HepG2 (cell line): Measurements from ENCODE around the gene PDHA1. TPM values are rescaled to one million over a fixed set of nuclear protein-coding genes. Genes with fewer than 3 reads are reported as not detected.

ENCODE experiments used
- ATAC-seq: fragments of 200-7000 bp; cut with Tn5 transposase; 3 replicates; pipeline ENCODE4 v1.9.1; 2020; ENCODE audit warnings: mild to moderate bottlenecking, moderate library complexity
- BruUV-seq: library from RNA; stranded (reverse); fragments of 400-500 nt; replicated peaks from 2 replicates; lab custom pipeline; 2021; lab: Mats Ljungman, UMichigan
- CTCF ChIA-PET: fragments of 300-600 bp; formaldehyde crosslinking; extraction: SDS; loops from one replicate; lab custom pipeline; 2021; ENCODE audit warnings: low total read pairs, inconsistent platforms, low intra/inter-chr PET ratio; lab: Yijun Ruan, JAX
- POLR2A ChIA-PET: fragments of 350-600 bp; sonication (Branson Sonifier 250); formaldehyde crosslinking; loops from one replicate; lab custom pipeline; 2020; ENCODE audit warnings: antibody characterized with exemption, inconsistent platforms; lab: Yijun Ruan, JAX
- DNase-seq: peaks from one replicate; pipeline ENCODE4 v3.0.0-alpha.2; 2015; ENCODE audit warnings: low spot score
- FAIRE-seq: peaks from 3 replicates; lab custom pipeline; 2011; peaks lifted over from hg19 to GRCh38; lab: Jason Lieb, UNC
- H2AFZ ChIP-seq: one replicate; pipeline ENCODE4 v1.6.1; 2011; ENCODE audit warnings: low read length, inconsistent platforms
- H3K27ac ChIP-seq: fragments of 300-600 bp; 3 replicates; pipeline ENCODE4 v1.8.0; 2011; ENCODE audit warnings: mixed run types, mild to moderate bottlenecking, mixed read lengths, low read length, inconsistent platforms; ENCODE audit not compliant: insufficient read depth; ENCODE audit errors: extremely low read length
- H3K27me3 ChIP-seq, 2 experiments: fragments of 200-600 bp in 1 of 2; 2 replicates in 1 of 2; 3 replicates in 1 of 2; pipeline versions ENCODE4 v1.6.0 to v1.8.0; 2011; ENCODE audit warnings: low read length in 2 of 2, mild to moderate bottlenecking in 2 of 2, moderate library complexity in 2 of 2, inconsistent platforms in 1 of 2; ENCODE audit not compliant: insufficient read depth in 2 of 2, control insufficient read depth in 1 of 2
- H3K36me3 ChIP-seq, 2 experiments: fragments of 200-600 bp in 1 of 2; replicated peaks in 1 of 2; 2 replicates in 1 of 2; 3 replicates in 1 of 2; pipeline versions ENCODE4 v1.5.1 to v1.8.0; 2011; ENCODE audit warnings: low read length in 2 of 2, inconsistent platforms in 1 of 2; ENCODE audit not compliant: insufficient read depth in 2 of 2, control insufficient read depth in 1 of 2
- H3K4me1 ChIP-seq: 2 replicates; pipeline ENCODE4 v1.5.1; 2012; ENCODE audit warnings: low read length, inconsistent platforms; ENCODE audit not compliant: insufficient read depth
- H3K4me2 ChIP-seq: 2 replicates; pipeline ENCODE4 v1.6.0; 2011; ENCODE audit warnings: low read depth, low read length, inconsistent platforms
- H3K4me3 ChIP-seq, 3 experiments: fragments of 200-600 bp in 1 of 3; sonication (generic), shearing (Covaris generic) in 1 of 3; replicated peaks in 1 of 3; 2 replicates each; pipeline ENCODE4 v1.5.1; 2011 to 2016; ENCODE audit warnings: low read length in 3 of 3, inconsistent platforms in 2 of 3, low read depth in 2 of 3, mild to moderate bottlenecking in 2 of 3, control low read depth in 1 of 3, mixed read lengths in 1 of 3; ENCODE audit not compliant: insufficient read depth in 1 of 3
- H3K79me2 ChIP-seq: one replicate; pipeline ENCODE4 v1.6.1; 2011; ENCODE audit warnings: low read length, inconsistent platforms; ENCODE audit not compliant: insufficient read depth
- H3K9ac ChIP-seq: 2 replicates; pipeline ENCODE4 v1.6.0; 2011; ENCODE audit warnings: mild to moderate bottlenecking, low read depth, low read length, inconsistent platforms; ENCODE audit not compliant: insufficient read depth
- H3K9me3 ChIP-seq: 2 replicates; pipeline ENCODE4 v1.5.1; 2012; ENCODE audit warnings: mild to moderate bottlenecking, low read length
- H4K20me1 ChIP-seq: 2 replicates; pipeline ENCODE4 v1.6.0; 2011; ENCODE audit warnings: inconsistent platforms, mild to moderate bottlenecking, low read length, moderate library complexity; ENCODE audit not compliant: insufficient read depth
- ATF1 ChIP-seq: IDR thresholded peaks from 2 replicates; pipeline ENCODE4 v1.6.1; 2016; ENCODE audit warnings: mild to moderate bottlenecking, control low read depth
- CC2D1A ChIP-seq: sonication (generic); formaldehyde crosslinking; IDR thresholded peaks from 2 replicates; pipeline ENCODE4 v1.8.1; 2023; ENCODE audit warnings: mild to moderate bottlenecking, missing genetic modification reagents
- ELF1 ChIP-seq: sonication (generic); formaldehyde crosslinking; IDR thresholded peaks from 2 replicates; pipeline ENCODE4 v1.4.0; 2020; ENCODE audit warnings: missing genetic modification reagents
- KDM4B ChIP-seq: sonication (generic); formaldehyde crosslinking; IDR thresholded peaks from 2 replicates; pipeline ENCODE4 v1.4.0; 2020; ENCODE audit warnings: missing genetic modification reagents
- MIXL1 ChIP-seq: IDR thresholded peaks from 2 replicates; pipeline ENCODE4 v1.6.1; 2016
- ONECUT2 ChIP-seq: sonication (generic); formaldehyde crosslinking; IDR thresholded peaks from 2 replicates; pipeline ENCODE4 v1.4.0; 2020; ENCODE audit warnings: missing genetic modification reagents
- POLR2G ChIP-seq: fragments of 200-400 bp; formaldehyde crosslinking; IDR thresholded peaks from 2 replicates; pipeline ENCODE4 v1.6.1; 2018; ENCODE audit warnings: mild to moderate bottlenecking, low read depth, low read length, moderate library complexity
- RBAK ChIP-seq: sonication (generic); formaldehyde crosslinking; IDR thresholded peaks from 2 replicates; pipeline ENCODE4 v1.5.1; 2020; ENCODE audit warnings: mild to moderate bottlenecking, missing genetic modification reagents
- SSRP1 ChIP-seq: IDR thresholded peaks from 2 replicates; pipeline ENCODE4 v1.6.1; 2016; ENCODE audit warnings: control low read depth
- ZBTB42 ChIP-seq: sonication (generic); formaldehyde crosslinking; IDR thresholded peaks from 2 replicates; pipeline ENCODE4 v1.5.0; 2020; ENCODE audit warnings: mild to moderate bottlenecking, missing genetic modification reagents
- ZNF3 ChIP-seq: IDR thresholded peaks from 2 replicates; pipeline ENCODE4 v1.7.0; 2017; ENCODE audit warnings: inconsistent platforms
- ZNF737 ChIP-seq: sonication (generic); formaldehyde crosslinking; IDR thresholded peaks from 2 replicates; pipeline ENCODE4 v1.5.0; 2020; ENCODE audit warnings: missing genetic modification reagents, mild to moderate bottlenecking, borderline replicate concordance
- ZSCAN22 ChIP-seq: sonication (generic); formaldehyde crosslinking; IDR thresholded peaks from 2 replicates; pipeline ENCODE4 v1.4.0; 2020; ENCODE audit warnings: mild to moderate bottlenecking, missing genetic modification reagents
- WGBS: methylation state at CpG from one replicate; pipeline ENCODE4 v1.1.6; 2017; ENCODE audit warnings: low lambda C conversion rate; 5-methylcytosine and 5-hydroxymethylcytosine counted together
- in situ Hi-C: cut with HindIII; loops from 2 replicates; pipeline ENCODE4 v1.10.0; 2017; ENCODE audit warnings: low pct_unique_long_range_greater_than_20kb; ENCODE audit not compliant: extremely low pct_ligation_motif_present
- intact Hi-C: fragments of 100-400 bp; cut with micrococcal nuclease; formaldehyde crosslinking; loops from one replicate; pipeline ENCODE4 v1.10.0; 2022; ENCODE audit not compliant: unreplicated experiment
- polyA plus RNA-seq, 8 experiments: library from polyadenylated mRNA; depleted of rRNA in 3 of 8; stranded (reverse) in 7 of 8; unstranded in 1 of 8; fragments of >200 nt; fragmentation: Illumina TruSeq in 4 of 8; extraction: Trizol in 4 of 8; gene quantifications; 2 replicates each; pipeline versions ENCODE4 v1.2.1 to v1.2.3, GENCODE V29; 2011 to 2016; ENCODE audit warnings: low read depth in 4 of 8, missing spikeins in 1 of 8, mixed read lengths in 1 of 8; ENCODE audit not compliant: insufficient read depth in 1 of 8
- total RNA-seq, 5 experiments: library from RNA; depleted of rRNA; stranded (reverse); fragments of >200 nt; fragmentation: Illumina TruSeq; extraction: Trizol; gene quantifications; 2 replicates each; pipeline ENCODE4 v1.2.3, GENCODE V29; 2016; ENCODE audit warnings: low read depth in 1 of 5
- TF ChIP-seq, protein P1 (sequence below): sonication (generic); formaldehyde crosslinking; IDR thresholded peaks from 2 replicates; pipeline ENCODE4 v1.5.0; 2020; ENCODE audit warnings: mild to moderate bottlenecking, missing genetic modification reagents, borderline replicate concordance
- TF ChIP-seq, protein P2 (sequence below): sonication (generic); formaldehyde crosslinking; IDR thresholded peaks from 2 replicates; pipeline ENCODE4 v1.8.0; 2022; ENCODE audit warnings: missing genetic modification reagents, low read depth, mild to moderate bottlenecking, borderline replicate concordance
- TF ChIP-seq, protein P3 (sequence below): sonication (generic); formaldehyde crosslinking; IDR thresholded peaks from 2 replicates; pipeline ENCODE4 v1.4.0; 2020; ENCODE audit warnings: missing genetic modification reagents, low read depth, mild to moderate bottlenecking, borderline replicate concordance

The PDHA1 gene
- total and polyA plus RNA-seq, 2 of the 13 experiments (the other 11 are each of a cell fraction or from before 2014, with no cell fraction given), result 177 to 249 TPM

- TF ChIP-seq, protein P1, sequence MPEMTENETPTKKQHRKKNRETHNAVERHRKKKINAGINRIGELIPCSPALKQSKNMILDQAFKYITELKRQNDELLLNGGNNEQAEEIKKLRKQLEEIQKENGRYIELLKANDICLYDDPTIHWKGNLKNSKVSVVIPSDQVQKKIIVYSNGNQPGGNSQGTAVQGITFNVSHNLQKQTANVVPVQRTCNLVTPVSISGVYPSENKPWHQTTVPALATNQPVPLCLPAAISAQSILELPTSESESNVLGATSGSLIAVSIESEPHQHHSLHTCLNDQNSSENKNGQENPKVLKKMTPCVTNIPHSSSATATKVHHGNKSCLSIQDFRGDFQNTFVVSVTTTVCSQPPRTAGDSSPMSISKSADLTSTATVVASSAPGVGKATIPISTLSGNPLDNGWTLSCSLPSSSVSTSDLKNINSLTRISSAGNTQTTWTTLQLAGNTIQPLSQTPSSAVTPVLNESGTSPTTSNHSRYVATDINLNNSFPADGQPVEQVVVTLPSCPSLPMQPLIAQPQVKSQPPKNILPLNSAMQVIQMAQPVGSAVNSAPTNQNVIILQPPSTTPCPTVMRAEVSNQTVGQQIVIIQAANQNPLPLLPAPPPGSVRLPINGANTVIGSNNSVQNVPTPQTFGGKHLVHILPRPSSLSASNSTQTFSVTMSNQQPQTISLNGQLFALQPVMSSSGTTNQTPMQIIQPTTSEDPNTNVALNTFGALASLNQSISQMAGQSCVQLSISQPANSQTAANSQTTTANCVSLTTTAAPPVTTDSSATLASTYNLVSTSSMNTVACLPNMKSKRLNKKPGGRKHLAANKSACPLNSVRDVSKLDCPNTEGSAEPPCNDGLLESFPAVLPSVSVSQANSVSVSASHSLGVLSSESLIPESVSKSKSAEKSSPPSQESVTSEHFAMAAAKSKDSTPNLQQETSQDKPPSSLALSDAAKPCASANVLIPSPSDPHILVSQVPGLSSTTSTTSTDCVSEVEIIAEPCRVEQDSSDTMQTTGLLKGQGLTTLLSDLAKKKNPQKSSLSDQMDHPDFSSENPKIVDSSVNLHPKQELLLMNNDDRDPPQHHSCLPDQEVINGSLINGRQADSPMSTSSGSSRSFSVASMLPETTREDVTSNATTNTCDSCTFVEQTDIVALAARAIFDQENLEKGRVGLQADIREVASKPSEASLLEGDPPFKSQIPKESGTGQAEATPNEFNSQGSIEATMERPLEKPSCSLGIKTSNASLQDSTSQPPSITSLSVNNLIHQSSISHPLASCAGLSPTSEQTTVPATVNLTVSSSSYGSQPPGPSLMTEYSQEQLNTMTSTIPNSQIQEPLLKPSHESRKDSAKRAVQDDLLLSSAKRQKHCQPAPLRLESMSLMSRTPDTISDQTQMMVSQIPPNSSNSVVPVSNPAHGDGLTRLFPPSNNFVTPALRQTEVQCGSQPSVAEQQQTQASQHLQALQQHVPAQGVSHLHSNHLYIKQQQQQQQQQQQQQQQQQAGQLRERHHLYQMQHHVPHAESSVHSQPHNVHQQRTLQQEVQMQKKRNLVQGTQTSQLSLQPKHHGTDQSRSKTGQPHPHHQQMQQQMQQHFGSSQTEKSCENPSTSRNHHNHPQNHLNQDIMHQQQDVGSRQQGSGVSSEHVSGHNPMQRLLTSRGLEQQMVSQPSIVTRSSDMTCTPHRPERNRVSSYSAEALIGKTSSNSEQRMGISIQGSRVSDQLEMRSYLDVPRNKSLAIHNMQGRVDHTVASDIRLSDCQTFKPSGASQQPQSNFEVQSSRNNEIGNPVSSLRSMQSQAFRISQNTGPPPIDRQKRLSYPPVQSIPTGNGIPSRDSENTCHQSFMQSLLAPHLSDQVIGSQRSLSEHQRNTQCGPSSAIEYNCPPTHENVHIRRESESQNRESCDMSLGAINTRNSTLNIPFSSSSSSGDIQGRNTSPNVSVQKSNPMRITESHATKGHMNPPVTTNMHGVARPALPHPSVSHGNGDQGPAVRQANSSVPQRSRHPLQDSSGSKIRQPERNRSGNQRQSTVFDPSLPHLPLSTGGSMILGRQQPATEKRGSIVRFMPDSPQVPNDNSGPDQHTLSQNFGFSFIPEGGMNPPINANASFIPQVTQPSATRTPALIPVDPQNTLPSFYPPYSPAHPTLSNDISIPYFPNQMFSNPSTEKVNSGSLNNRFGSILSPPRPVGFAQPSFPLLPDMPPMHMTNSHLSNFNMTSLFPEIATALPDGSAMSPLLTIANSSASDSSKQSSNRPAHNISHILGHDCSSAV, result no peak
Measured at GRCh38 chrX:19331831-19332230, 11.9 kb upstream of the PDHA1 start (continued).

DNA sequence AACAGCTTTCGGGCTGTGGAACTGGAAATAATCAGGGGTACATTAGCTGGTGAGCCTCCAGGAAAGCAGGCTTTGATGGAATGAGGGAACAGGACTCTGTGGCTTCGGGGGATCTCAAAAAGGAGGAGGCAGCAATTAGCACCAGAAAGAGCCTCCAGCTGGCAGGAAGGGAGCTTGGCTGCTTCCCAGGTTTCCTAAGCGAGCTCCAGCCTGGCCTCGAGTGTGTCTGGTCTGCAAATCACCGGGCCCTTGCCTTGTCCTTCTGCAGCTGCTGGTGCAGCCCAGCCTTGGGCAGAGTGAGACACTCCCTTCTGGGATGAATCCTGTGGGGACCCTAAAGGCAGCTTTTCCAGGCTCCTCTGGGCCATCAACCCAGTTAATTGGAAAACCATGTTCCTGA is 10.7 kb upstream of the PDHA1 start:
- FAIRE-seq (no peak), ATAC-seq (no peak), DNase-seq (no peak)
- H3K4me3 ChIP-seq, result no peak overlapping the region
- no peak overlapping the region for H3K4me2 ChIP-seq
- 11% methylated on average over 1 of the region's 5 CpGs for WGBS
- no peak overlapping the region for H3K27ac ChIP-seq
- intact Hi-C loops, result no loop called here
- no peaks in the 10 kb centered on the region for H3K4me1 ChIP-seq
- in situ Hi-C loops, result loop anchor here (5.0 to 25.0 kb wide), 3 partner anchors 318 to 936 kb away; no protein-coding TSS in a partner anchor
- no peaks in the 10 kb centered on the region for H3K79me2 ChIP-seq
- no peak overlapping the region for H2AFZ ChIP-seq
- H3K36me3 ChIP-seq, result no peaks in the 10 kb centered on the region
- no peak overlapping the region for H3K9ac ChIP-seq
- H3K9me3 ChIP-seq, result no peaks in the 10 kb centered on the region
- ChIA-PET POLR2A (no interaction called here), CTCF (interaction anchor here (3.0 to 3.8 kb wide), 2 partner anchors 292 to 316 kb away, joined by 20 to 39 read pairs; no protein-coding TSS in a partner anchor)
- no TSS peak for BruUV-seq
- H3K27me3 ChIP-seq, result no peaks in the 10 kb centered on the region; a peak in 1 of 5 replicates
- no peaks in the 10 kb centered on the region for H4K20me1 ChIP-seq
- TF ChIP-seq ELF1 (CRISPR knock-in tag) (no peak), POLR2G (no peak), CC2D1A (CRISPR knock-in tag) (no peak), ONECUT2 (CRISPR knock-in tag) (no peak), MIXL1 (CRISPR knock-in tag) (no peak), KDM4B (no peak), RBAK (no peak), ATF1 (no peak), ZNF3 (CRISPR knock-in tag) (no peak), ZBTB42 (no peak), ZSCAN22 (CRISPR knock-in tag) (no peak), ZNF737 (CRISPR knock-in tag) (no peak), SSRP1 (no peak)
- TF ChIP-seq, protein P2, sequence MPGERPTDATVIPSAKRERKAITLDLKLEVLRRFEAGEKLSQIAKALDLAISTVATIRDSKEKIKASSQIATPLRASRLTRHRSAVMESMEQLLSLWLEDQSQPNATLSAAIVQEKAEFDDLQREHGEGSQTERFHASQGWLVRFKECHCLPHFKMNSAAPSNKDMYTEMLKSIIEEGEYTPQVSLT, result no peak
- TF ChIP-seq, protein P3, sequence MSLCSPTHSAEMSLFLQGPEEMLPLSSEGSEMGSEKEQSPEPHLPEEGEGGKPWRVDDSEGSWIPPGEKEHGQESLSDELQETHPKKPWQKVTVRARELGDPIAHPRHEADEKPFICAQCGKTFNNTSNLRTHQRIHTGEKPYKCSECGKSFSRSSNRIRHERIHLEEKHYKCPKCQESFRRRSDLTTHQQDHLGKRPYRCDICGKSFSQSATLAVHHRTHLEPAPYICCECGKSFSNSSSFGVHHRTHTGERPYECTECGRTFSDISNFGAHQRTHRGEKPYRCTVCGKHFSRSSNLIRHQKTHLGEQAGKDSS (CRISPR knock-in tag), result no peak
